ENCODE results near the gene PLXNA4. TPM values are rescaled to one million over a fixed set of nuclear protein-coding genes. Genes with fewer than 3 reads are reported as not detected.

PLXNA4 gene
- total RNA-seq, 1 experiment from 2014 or later, result 0.81 TPM

- CTCF ChIA-PET, result interaction anchor here (0.9 to 2.2 kb wide), 37 partner anchors 9 to 892 kb away, joined by 3 to 35 read pairs (median 5); no protein-coding TSS in a partner anchor
Measured at GRCh38 chr7:132581431-132581830, 5.2 kb upstream of the PLXNA4 start.

GRCh38 chr7:132580717-132581285 lies 4.5 kb upstream of the PLXNA4 start:
- POLR2A ChIA-PET, result interaction anchor here (0.6 kb wide), 1 partner anchor 1088 kb away, joined by 4 read pairs; no protein-coding TSS in a partner anchor
- Mint-ChIP-seq H3K27me3 (ENCODE audit: low read depth) (peaks cover 39% of the 10 kb centered on the region), H3K4me3 (no peak overlapping the region), H3K4me1 (peaks cover 13% of the 10 kb centered on the region), H3K9me3 (no peaks in the 10 kb centered on the region), H3K27ac (no peak overlapping the region), H3K36me3 (no peaks in the 10 kb centered on the region)
- TF ChIP-seq FOXJ3 (CRISPR knock-in tag; IDR thresholded peaks at IDR 0.05; ENCODE audit: borderline replicate concordance), result no peak
- peak; percentile 81 for TF ChIP-seq ZNF121 (CRISPR knock-in tag; IDR thresholded peaks at IDR 0.05)
- no peak for TF ChIP-seq ATF1 (CRISPR knock-in tag; IDR thresholded peaks at IDR 0.05)
- TF ChIP-seq CTCF (IDR thresholded peaks at IDR 0.05), result peak; percentile 68
- TF ChIP-seq, protein P1, sequence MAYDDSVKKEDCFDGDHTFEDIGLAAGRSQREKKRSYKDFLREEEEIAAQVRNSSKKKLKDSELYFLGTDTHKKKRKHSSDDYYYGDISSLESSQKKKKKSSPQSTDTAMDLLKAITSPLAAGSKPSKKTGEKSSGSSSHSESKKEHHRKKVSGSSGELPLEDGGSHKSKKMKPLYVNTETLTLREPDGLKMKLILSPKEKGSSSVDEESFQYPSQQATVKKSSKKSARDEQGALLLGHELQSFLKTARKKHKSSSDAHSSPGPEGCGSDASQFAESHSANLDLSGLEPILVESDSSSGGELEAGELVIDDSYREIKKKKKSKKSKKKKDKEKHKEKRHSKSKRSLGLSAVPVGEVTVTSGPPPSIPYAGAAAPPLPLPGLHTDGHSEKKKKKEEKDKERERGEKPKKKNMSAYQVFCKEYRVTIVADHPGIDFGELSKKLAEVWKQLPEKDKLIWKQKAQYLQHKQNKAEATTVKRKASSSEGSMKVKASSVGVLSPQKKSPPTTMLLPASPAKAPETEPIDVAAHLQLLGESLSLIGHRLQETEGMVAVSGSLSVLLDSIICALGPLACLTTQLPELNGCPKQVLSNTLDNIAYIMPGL (CRISPR knock-in tag; IDR thresholded peaks at IDR 0.05), result 0 out of 2 replicates have a peak, but pooled peaks have one; percentile 39
- ATAC-seq (peak; percentile 71), DNase-seq (ENCODE audit: low spot score) (peak; percentile 78)
- CTCF ChIA-PET, result interaction anchor here (0.6 to 2.2 kb wide), 62 partner anchors 8 to 1736 kb away, joined by 3 to 35 read pairs (median 4); partner anchors contain the start of gene SLC35B4

More at GRCh38 chr7:132581431-132581830, 5.2 kb upstream of the PLXNA4 start:
- Mint-ChIP-seq H3K27me3 (ENCODE audit: low read depth) (peaks cover 33% of the 10 kb centered on the region), H3K36me3 (no peaks in the 10 kb centered on the region), H3K4me3 (no peak overlapping the region), H3K9me3 (no peaks in the 10 kb centered on the region), H3K27ac (no peak overlapping the region), H3K4me1 (peaks cover 12% of the 10 kb centered on the region)
- POLR2A ChIA-PET, result no interaction called here
- TF ChIP-seq NR2C2 (CRISPR knock-in tag; IDR thresholded peaks at IDR 0.05), result no peak
- TF ChIP-seq HMGA2 (CRISPR knock-in tag; IDR thresholded peaks at IDR 0.05), result no peak
- TF ChIP-seq NR3C1 (CRISPR knock-in tag; conservative IDR thresholded peaks at IDR 0.05; ENCODE audit: low read depth), result no peak
- TF ChIP-seq PRRX2 (CRISPR knock-in tag; IDR thresholded peaks at IDR 0.05), result no peak
- ATAC-seq (no peak), DNase-seq (ENCODE audit: low spot score) (no peak)

GRCh38 chr7:132580277-132580676 lies 4.0 kb upstream of the PLXNA4 start:
- Mint-ChIP-seq H3K27ac (no peak overlapping the region), H3K9me3 (no peaks in the 10 kb centered on the region), H3K27me3 (ENCODE audit: low read depth) (peaks cover 45% of the 10 kb centered on the region), H3K4me1 (peaks cover 18% of the 10 kb centered on the region), H3K4me3 (no peak overlapping the region), H3K36me3 (no peaks in the 10 kb centered on the region)
- DNase-seq (ENCODE audit: low spot score) (no peak), ATAC-seq (no peak)
- ChIA-PET CTCF (interaction anchor here (0.6 to 2.2 kb wide), 61 partner anchors 8 to 1736 kb away, joined by 3 to 35 read pairs (median 4); partner anchors contain the start of gene SLC35B4), POLR2A (no interaction called here)
- no peak for TF ChIP-seq NR1H2 (CRISPR knock-in tag; IDR thresholded peaks at IDR 0.05)
- TF ChIP-seq GTF2I (CRISPR knock-in tag; conservative IDR thresholded peaks at IDR 0.05), result no peak
- no peak for TF ChIP-seq USF2 (CRISPR knock-in tag; IDR thresholded peaks at IDR 0.05)
- no peak for TF ChIP-seq MXD4 (CRISPR knock-in tag; IDR thresholded peaks at IDR 0.05; ENCODE audit: borderline replicate concordance)
- TF ChIP-seq ZNF396 (CRISPR knock-in tag; IDR thresholded peaks at IDR 0.05; ENCODE audit: borderline replicate concordance), result no peak

DNA sequence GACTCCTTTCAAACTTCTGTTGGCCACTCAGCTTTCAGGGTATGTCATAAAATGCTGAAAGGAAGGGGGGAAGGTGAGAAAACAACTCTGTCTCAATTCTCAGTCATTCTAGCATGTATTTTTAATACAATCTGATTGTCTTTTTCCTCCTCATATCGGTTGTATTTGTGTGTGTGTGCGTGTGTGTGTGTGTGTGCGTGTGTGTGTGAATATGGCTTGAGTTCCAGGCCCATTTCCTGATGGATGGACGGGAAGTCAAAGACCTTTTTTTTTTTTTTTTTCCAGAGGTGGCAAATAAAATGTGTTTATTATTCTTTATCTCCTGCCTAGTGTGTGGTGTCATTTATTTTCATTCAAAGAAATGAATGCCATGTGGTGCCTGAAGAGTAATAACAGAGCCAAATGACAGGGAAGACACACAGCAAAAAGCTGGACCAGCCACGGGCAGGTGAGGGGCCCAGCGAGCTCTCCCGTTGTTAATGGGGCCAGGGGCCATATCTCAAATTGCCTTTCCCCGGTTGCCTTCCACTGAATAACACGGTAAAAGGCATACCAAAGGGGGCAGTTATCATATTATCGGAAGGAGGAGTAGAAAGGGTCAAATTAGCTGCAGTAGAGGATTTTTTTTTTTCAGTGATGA lies 3.1 kb upstream of the PLXNA4 start:
- Mint-ChIP-seq H3K27ac (no peak overlapping the region), H3K4me3 (no peak overlapping the region), H3K36me3 (no peaks in the 10 kb centered on the region), H3K4me1 (peaks cover 21% of the 10 kb centered on the region), H3K27me3 (ENCODE audit: low read depth) (peaks cover 53% of the 10 kb centered on the region), H3K9me3 (no peaks in the 10 kb centered on the region)
- ChIA-PET POLR2A (no interaction called here), CTCF (interaction anchor here (1.4 to 2.2 kb wide), 8 partner anchors 10 to 261 kb away, joined by 4 to 35 read pairs (median 9); no protein-coding TSS in a partner anchor)
- ATAC-seq (no peak), DNase-seq (ENCODE audit: low spot score) (no peak)
- TF ChIP-seq IRF2 (CRISPR knock-in tag; IDR thresholded peaks at IDR 0.05; ENCODE audit: borderline replicate concordance, low read depth), result no peak
- no peak for TF ChIP-seq PRDM15 (CRISPR knock-in tag; IDR thresholded peaks at IDR 0.05)
- TF ChIP-seq SP1 (CRISPR knock-in tag; conservative IDR thresholded peaks at IDR 0.05), result no peak
- no peak for TF ChIP-seq SMAD3 (CRISPR knock-in tag; IDR thresholded peaks at IDR 0.05; ENCODE audit: borderline replicate concordance)
- TF ChIP-seq HMGA2 (CRISPR knock-in tag; IDR thresholded peaks at IDR 0.05), result no peak
- no peak for TF ChIP-seq TCF7 (CRISPR knock-in tag; IDR thresholded peaks at IDR 0.05; ENCODE audit: low read depth)

Measured in WTC11 (cell line).